T47D (cell line): Measurements from ENCODE around the gene FRMD1.

Experiments
- DNase-seq, 2 experiments: peaks; one replicate each; pipeline versions ENCODE4 v3.0.0 to v3.0.0-alpha.2; 2011 to 2012; ENCODE audit warnings: low read depth in 1 of 2, low spot score in 1 of 2
- JUND ChIP-seq: IDR thresholded peaks from 2 replicates; pipeline ENCODE4 v1.6.1; 2012; ENCODE audit warnings: low read depth
- in situ Hi-C: cut with HindIII; loops from 2 replicates; pipeline ENCODE4 v1.10.0; 2016; ENCODE audit warnings: low sequenced_read_pairs, low pct_unique_long_range_greater_than_20kb

FRMD1 gene

DNA sequence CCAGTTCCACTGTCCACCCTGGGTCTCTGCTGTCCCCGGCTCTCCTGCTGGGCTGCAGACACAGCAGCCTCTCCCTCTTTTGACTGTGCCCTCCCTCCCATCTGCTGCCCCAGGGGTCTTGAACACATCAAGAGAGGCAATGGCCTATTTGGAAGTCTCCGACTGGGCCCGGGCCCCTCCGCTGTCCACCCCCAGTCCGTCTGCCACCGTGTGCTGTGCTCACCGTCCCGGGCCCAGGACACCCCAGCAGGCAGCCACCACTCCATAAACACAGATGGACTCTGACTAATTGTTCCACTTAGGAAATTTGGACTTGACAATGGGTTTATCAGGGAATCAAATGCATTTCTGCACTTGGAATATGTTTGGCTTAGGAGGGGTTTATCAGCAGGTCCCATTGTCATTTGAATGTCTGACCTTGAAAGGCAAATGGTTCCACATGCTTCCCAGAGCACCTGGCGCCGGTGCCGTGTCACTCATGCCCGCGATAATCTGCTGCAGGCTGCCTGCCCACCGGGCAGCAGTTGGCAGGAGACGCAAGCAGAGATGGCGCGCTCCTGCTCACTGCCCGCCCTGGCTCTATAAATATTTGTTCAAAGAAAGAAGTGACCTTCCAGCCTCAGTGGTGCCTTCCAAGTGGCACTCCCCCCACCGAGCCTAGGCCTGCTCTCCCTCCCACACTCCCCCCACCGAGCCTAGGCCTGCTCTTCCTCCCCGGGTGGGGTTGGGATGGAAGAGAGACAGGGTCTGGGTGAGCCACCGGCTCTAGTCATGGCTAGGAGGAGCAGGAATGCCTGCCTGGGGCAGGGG lies 18.8 kb upstream of the FRMD1 start:
- no peak for TF ChIP-seq JUND
- in situ Hi-C loops, result no loop called here
- no peak for DNase-seq

DNA sequence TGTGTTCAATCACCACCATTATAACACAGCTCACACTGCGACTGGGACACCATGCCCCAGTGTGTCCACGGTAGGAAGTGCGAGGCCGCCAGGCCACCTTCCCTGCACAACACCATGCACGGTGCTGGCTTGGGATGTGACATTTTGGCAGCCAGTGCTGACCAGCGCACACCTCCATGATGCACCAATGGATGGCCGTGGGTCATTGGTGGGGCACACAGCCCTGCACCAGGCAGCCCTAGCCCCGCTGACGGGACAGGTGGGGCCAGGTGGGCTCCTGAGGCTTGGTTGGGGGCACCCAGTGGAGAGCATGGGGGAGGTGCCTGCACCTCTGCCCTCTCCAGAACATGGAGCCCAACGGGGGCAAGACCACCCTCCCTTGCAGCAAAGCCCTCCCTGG lies 18.2 kb upstream of the FRMD1 start:
- no peak for DNase-seq
- TF ChIP-seq JUND, result no peak
- in situ Hi-C loops, result no loop called here

DNA sequence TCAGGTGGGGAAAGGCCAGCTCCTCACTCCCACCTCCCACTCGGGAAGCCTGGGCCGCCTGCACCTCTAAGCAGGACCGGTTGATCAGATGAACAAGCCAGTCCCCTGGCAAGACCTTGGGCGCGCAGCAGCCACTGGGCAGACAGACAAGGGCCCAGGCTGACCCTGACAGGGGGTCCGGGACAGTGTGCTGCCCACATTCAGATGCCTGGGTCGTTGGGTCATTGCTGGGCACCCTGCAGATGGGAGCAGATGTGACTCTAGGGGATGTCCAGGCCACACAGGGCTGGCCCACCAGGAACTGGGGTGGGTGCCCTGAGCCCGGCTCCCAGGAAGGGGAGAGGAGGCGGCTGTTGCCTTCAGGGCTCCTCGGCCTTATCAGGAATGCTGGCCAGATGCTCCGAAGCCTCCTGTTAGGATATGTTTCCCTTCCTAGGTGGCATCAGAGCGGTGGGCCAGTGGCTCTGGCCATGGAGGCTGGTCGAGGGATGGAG lies 17.3 kb upstream of the FRMD1 start:
- in situ Hi-C loops, result no loop called here
- TF ChIP-seq JUND, result no peak
- no peak for DNase-seq

DNA sequence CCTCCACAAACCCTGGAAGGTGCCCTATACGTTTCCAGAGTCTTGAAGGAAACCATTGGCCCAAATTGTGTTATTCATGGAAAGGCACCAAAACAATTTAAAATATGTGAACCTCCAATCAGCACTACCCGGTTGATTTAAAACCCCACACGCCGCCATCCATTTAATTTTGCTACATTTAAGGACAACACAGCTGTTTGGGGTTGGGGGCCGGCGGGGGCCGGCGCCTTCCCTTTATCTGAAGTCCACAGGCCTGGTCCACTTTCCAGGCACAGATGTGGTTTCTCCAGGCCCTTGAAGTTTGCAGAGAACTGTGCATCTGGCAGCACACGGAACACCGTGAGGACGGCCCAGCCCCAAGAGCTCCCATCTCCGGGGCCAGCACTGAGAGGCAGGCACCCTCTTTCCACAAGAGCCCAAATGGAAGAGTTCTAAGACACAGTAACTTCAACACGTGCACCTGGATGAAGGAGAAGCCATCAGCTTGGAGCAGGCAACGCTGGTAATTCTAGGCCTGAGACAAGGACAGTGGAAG lies 16.8 kb upstream of the FRMD1 start:
- DNase-seq, result no peak
- TF ChIP-seq JUND, result no peak
- in situ Hi-C loops, result no loop called here

DNA sequence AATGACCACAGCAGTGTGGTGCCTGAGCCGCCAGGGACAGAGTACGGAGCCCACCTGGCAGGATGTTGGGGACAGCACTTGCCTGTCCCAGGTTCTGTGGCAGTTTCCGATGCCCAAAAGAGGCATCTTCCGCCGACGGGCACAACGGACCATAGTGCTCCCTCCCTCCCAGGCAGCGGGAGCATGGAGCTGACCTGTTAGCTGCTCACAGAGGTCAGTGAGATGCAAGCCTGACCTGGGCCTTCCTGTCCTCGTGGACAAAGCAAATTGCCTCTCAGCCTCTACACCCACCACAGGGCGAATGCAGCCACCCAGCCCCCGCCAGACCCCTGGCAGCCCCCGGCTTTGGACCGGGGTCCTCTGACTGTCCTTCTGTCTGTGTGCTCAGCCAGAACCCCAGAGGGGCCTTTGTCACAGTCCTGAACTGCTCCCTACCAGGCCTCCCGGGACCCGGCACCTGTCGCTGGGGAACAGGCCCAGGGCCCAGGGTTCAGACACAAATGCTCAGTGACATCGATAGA lies 16.2 kb upstream of the FRMD1 start:
- no peak for TF ChIP-seq JUND
- no peak for DNase-seq
- in situ Hi-C loops, result no loop called here

GRCh38 chr6:168093634-168094033 lies 14.6 kb upstream of the FRMD1 start:
- in situ Hi-C loops, result no loop called here
- no peak for TF ChIP-seq JUND
- no peak for DNase-seq

GRCh38 chr6:168093071-168093505 lies 14.1 kb upstream of the FRMD1 start:
- no peak for TF ChIP-seq JUND

DNA sequence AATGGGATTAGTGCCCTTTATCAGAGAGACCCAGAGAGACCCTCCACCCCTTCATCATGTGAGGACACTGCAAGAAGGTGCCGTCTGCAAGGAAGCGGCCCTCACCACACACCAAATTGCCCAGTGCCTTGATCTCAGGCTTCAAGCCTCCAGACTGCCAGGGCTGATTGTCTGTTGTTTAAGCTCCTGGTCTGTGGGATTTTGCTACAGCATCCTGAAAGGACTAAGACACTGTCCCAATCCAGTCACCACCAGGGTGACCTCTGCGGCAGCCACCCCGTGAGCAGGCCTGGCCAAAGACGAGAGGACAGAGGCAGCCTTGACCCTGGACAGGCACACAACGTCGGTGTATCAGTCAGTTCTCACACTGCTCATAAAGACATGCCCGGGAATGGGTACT lies 13.5 kb upstream of the FRMD1 start:
- TF ChIP-seq JUND, result no peak
- in situ Hi-C loops, result no loop called here
- no peak for DNase-seq

More at GRCh38 chr6:168093071-168093505, 14.1 kb upstream of the FRMD1 start:
- in situ Hi-C loops, result no loop called here
- DNase-seq, result no peak

DNA sequence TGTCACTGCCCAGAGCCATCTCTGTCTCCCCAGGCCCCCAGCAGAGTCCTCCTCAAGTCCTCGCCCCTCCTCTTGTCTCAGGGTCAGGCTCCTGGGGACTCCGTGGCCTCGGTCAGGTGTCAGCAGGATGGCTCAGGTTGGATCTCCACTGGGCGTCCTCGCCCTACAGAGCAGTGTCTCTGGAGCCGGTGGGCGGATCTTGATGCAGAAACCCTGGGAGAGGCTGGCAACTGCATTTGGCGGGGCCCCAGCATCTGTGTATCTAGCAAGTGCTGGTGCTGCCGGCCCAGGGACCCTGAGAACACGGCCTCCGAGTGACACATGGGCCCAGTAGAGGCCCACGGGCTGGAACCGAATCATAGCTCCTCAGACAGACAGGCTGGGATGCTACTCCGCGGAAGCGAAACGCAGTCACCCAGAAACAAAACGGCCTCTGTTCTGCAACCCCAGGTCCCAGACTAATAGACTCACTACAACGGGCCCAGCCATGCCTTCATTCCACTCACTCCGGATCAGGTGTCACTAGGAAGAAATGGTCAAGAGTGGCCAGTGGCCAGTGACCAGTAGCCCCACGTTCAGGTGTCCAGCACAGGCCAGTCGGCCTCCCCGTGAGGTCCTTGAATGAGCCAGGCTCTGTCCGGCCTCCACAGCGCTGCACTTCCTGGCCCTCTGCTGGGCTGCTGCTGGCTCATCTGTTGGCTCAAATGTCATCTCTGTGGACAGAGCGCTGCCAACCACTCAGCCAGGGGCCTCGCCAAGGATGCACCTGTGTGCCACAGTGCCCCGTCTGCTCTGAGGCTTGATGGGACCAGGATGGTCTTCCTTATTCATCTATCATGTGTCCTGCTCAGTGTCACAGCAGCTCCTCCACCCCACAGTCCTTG lies 12.6 kb upstream of the FRMD1 start:
- TF ChIP-seq JUND, result no peak

DNA sequence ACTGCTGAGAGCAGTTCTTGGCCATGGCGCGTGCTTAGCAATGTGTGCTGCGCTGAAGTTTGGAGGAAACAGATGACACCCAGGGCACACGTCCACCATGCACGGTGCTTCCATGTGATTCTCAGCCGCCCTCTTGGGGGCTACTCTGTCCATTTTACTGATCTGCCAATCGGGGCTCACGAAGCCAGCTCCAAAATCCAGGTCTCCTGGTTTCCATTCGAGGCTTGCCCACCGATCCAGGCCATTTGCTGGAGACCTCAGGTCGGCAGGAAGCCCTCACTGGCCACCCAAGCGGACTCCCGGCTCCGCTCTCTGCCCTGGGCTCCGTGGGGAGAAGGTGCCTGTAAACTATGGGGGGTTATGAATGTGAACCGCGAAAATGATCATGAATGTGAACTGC lies 11.7 kb upstream of the FRMD1 start:
- TF ChIP-seq JUND, result no peak
- DNase-seq, result no peak
- in situ Hi-C loops, result no loop called here

More for the DNA sequence above, 12.6 kb upstream of the FRMD1 start:
- no peak for DNase-seq
- in situ Hi-C loops, result no loop called here

GRCh38 chr6:168090064-168090690 lies 11.2 kb upstream of the FRMD1 start:
- no peak for TF ChIP-seq JUND
- in situ Hi-C loops, result no loop called here
- no peak for DNase-seq
